Retinal pigment epithelial cell (primary cell): Measurements from ENCODE around the gene CPSF4L.

Experiments used
- DNase-seq: peaks from one replicate; pipeline ENCODE4 v3.0.0-alpha.2; 2010; ENCODE audit warnings: low read depth
- H3K4me3 ChIP-seq: 2 replicates; pipeline ENCODE4 v1.5.1; 2011; ENCODE audit warnings: mild to moderate bottlenecking, low read length, control low read depth, moderate library complexity
- TF ChIP-seq, protein P1 (sequence below): conservative IDR thresholded peaks from 2 replicates; pipeline ENCODE4 v1.5.1; 2011; ENCODE audit warnings: low read depth, low read length, control low read depth, inconsistent platforms

The CPSF4L gene

GRCh38 chr17:73297934-73298861 is 36.5 kb upstream of the CPSF4L start:
- H3K4me3 ChIP-seq = no peak overlapping the region
- TF ChIP-seq, protein P1, sequence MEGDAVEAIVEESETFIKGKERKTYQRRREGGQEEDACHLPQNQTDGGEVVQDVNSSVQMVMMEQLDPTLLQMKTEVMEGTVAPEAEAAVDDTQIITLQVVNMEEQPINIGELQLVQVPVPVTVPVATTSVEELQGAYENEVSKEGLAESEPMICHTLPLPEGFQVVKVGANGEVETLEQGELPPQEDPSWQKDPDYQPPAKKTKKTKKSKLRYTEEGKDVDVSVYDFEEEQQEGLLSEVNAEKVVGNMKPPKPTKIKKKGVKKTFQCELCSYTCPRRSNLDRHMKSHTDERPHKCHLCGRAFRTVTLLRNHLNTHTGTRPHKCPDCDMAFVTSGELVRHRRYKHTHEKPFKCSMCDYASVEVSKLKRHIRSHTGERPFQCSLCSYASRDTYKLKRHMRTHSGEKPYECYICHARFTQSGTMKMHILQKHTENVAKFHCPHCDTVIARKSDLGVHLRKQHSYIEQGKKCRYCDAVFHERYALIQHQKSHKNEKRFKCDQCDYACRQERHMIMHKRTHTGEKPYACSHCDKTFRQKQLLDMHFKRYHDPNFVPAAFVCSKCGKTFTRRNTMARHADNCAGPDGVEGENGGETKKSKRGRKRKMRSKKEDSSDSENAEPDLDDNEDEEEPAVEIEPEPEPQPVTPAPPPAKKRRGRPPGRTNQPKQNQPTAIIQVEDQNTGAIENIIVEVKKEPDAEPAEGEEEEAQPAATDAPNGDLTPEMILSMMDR = no peak
- DNase-seq = no peak

DNA sequence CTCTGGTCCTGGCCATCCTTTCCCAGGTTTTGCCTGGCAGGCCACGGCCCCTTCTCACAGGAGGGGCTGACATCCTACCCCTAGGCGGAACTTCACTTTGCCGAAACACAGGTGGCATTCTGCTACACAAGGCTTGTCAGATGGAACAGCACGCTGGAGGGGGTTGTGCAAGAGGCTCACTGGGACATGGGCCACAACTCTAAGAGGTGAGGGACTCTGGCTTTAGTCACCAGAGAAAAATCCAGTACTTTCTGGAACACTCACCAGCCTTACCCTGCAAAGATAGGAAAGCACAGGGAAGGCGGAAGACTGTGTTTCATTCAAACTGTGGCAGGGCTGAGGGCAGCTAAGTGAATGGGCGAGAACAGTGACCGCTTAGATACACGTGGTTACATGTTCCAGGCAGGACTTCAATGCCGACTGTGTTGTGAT is 31.8 kb upstream of the CPSF4L start:
- TF ChIP-seq, protein P1 = no peak
- no peak for DNase-seq
- no peak overlapping the region for H3K4me3 ChIP-seq

- TF ChIP-seq, protein P1 = no peak
- H3K4me3 ChIP-seq = no peak overlapping the region
- DNase-seq = no peak
Measured at GRCh38 chr17:73293031-73293430, 31.4 kb upstream of the CPSF4L start.

- H3K4me3 ChIP-seq = no peak overlapping the region
- TF ChIP-seq, protein P1 = no peak
- no peak for DNase-seq
Measured at GRCh38 chr17:73292031-73292531, 30.4 kb upstream of the CPSF4L start.

DNA sequence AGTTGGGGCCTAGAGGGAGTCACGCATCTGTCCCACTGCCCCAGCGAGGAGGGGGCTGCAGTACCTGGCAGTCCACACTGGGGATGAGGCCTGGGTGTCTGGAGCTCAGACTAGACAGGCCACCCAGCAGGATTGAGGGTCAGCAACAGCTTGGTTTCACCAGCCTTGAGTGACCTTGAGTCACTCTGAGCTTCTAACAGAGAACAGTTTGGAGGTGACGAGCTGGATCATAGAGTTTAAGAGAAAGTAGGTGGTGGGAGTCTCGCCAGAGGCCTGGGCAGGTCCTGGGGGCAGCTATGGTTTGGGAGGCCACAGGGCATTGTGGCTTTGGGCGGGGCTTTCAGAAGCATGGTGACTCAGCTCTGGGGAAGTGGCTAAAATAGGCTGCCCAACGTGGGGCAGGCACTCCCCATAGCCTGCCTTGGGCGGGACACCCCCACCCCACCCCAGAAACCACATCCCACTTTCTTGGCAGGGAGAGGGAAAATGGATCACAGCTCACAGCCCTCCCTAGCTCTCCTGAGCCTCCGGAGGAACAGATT is 29.7 kb upstream of the CPSF4L start:
- H3K4me3 ChIP-seq = no peak overlapping the region
- no peak for DNase-seq
- TF ChIP-seq, protein P1 = no peak

DNA sequence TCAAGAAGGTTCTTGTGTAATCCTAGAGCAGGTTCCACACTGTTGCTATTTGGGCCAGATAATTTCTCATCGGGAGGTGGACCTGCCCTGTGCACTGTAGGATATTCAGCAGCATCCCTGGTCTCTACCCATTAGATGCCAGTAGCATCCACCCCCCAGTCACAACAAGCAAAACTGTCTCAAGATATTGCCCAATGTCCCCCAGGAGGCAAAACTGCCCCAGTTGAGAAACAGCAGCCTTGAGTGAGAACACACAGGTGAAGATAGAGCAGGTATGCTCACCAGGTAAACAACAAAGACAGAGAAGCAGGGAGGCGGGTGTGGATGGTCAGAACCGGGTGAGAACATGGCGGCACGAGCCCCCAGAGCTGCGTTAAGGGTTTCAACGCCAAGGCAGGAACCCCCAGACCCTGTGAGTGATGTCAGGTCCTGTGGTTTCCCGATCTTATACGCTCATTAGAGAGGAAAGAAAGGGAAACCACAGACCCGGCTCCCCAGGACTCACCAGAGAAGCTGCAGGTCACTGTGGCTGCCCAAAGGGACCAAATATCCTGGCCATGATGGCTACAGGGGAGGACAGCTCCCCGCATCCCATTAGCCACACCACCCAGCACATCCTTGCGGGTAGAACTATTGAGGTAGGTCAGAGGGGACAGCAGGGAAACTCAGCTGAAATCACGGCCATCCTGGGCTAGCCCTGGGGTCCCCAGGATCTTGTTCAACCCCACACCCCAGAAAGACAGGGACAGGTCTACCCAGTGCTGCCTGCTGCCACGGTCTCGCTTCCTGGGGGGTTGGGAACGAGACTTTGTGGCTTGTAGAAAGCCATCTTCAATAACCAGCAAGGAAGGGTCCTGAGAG is 28.9 kb upstream of the CPSF4L start:
- no peak for DNase-seq

More for the DNA sequence above, 28.9 kb upstream of the CPSF4L start:
- no peak overlapping the region for H3K4me3 ChIP-seq
- TF ChIP-seq, protein P1 = no peak
